Measurements from ENCODE around the gene TSPAN2.
A peak's percentile ranks its signal among the peaks of the same experiment; 100 is the strongest.

The TSPAN2 gene

GRCh38 chr1:115112496-115113375 lies 23.4 kb upstream of the TSPAN2 start:
- no peak for DNase-seq

- no peak for DNase-seq
Observed at GRCh38 chr1:115107516-115108260, 18.4 kb upstream of the TSPAN2 start.

- no peak for DNase-seq
Observed at GRCh38 chr1:115105831-115106230, 16.5 kb upstream of the TSPAN2 start.

- no peak for DNase-seq
Observed at GRCh38 chr1:115099693-115100050, 10.4 kb upstream of the TSPAN2 start.

GRCh38 chr1:115098979-115099692 lies 9.8 kb upstream of the TSPAN2 start:
- DNase-seq = peak; percentile 77

GRCh38 chr1:115092175-115092574 lies 2.9 kb upstream of the TSPAN2 start:
- no peak for DNase-seq

- no peak for DNase-seq
Observed at GRCh38 chr1:115091572-115091971, 2.3 kb upstream of the TSPAN2 start.

- DNase-seq = no peak
Observed at GRCh38 chr1:115090956-115091355, 1.7 kb upstream of the TSPAN2 start.

GRCh38 chr1:115090540-115090939 lies 1.2 kb upstream of the TSPAN2 start:
- no peak for DNase-seq

GRCh38 chr1:115090186-115090490 lies 835 bp upstream of the TSPAN2 start:
- no peak for DNase-seq

- DNase-seq = no peak
Observed at GRCh38 chr1:115088871-115089419, 358 bp downstream of the TSPAN2 start.

- no peak for DNase-seq
Observed at GRCh38 chr1:115088115-115088778, 1.1 kb downstream of the TSPAN2 start.

- no peak for DNase-seq
Observed at GRCh38 chr1:115086176-115086830, 3.0 kb downstream of the TSPAN2 start.

- DNase-seq = no peak
Observed at GRCh38 chr1:115084902-115085511, 4.3 kb downstream of the TSPAN2 start.

GRCh38 chr1:115082949-115083348 lies 6.4 kb downstream of the TSPAN2 start:
- no peak for DNase-seq

GRCh38 chr1:115078708-115079107 lies 10.6 kb downstream of the TSPAN2 start:
- no peak for DNase-seq

- DNase-seq = no peak
Observed at GRCh38 chr1:115077984-115078330, 11.3 kb downstream of the TSPAN2 start.

- DNase-seq = no peak
Observed at GRCh38 chr1:115077286-115077983, 11.9 kb downstream of the TSPAN2 start.

- no peak for DNase-seq
Observed at GRCh38 chr1:115076384-115076915, 12.9 kb downstream of the TSPAN2 start.

- no peak for DNase-seq
Observed at GRCh38 chr1:115074839-115075534, 14.3 kb downstream of the TSPAN2 start.
